Nephron (organoid): ENCODE measurements around the gene ZNF593OS.

ENCODE experiments used
- H3K27ac Mint-ChIP-seq, 3 experiments: 2 replicates each; pipeline ENCODE4 v1.8.0; 2020; ENCODE audit warnings: mixed read lengths in 3 of 3, mild to moderate bottlenecking in 2 of 3, moderate library complexity in 1 of 3
- H3K27me3 Mint-ChIP-seq: 2 replicates; pipeline ENCODE4 v1.8.0; 2021; ENCODE audit warnings: low read depth, mild to moderate bottlenecking, moderate library complexity, mixed read lengths
- H3K36me3 Mint-ChIP-seq: 2 replicates; pipeline ENCODE4 v1.8.0; 2020; ENCODE audit warnings: low read depth, mixed read lengths
- H3K4me1 Mint-ChIP-seq: 2 replicates; pipeline ENCODE4 v1.8.0; 2020; ENCODE audit warnings: mixed read lengths
- H3K4me3 Mint-ChIP-seq, 3 experiments: 2 replicates each; pipeline ENCODE4 v1.8.0; 2020; ENCODE audit warnings: mild to moderate bottlenecking in 3 of 3, mixed read lengths in 3 of 3, moderate library complexity in 2 of 3
- H3K9me3 Mint-ChIP-seq: 2 replicates; pipeline ENCODE4 v1.8.0; 2020; ENCODE audit warnings: mixed read lengths
- TF ChIP-seq, protein P1 (sequence below), 3 experiments: fragments of 200-600 bp; sonication (generic); IDR thresholded peaks; one replicate each; pipeline ENCODE4 v1.5.0; 2021; ENCODE audit warnings: antibody characterized with exemption in 3 of 3; ENCODE audit not compliant: unreplicated experiment in 3 of 3

The ZNF593OS gene

GRCh38 chr1:26159743-26160039, 11.9 kb downstream of the ZNF593OS start:
- Mint-ChIP-seq H3K27ac (peak overlapping the region; percentile 52 to 73 (median 60)), H3K27me3 (peaks cover 50% of the 10 kb centered on the region), H3K36me3 (no peaks in the 10 kb centered on the region), H3K4me3 (peak overlapping the region; percentile 77 to 79 (median 77)), H3K4me1 (peaks cover 46% of the 10 kb centered on the region), H3K9me3 (no peaks in the 10 kb centered on the region)
- TF ChIP-seq, protein P1, sequence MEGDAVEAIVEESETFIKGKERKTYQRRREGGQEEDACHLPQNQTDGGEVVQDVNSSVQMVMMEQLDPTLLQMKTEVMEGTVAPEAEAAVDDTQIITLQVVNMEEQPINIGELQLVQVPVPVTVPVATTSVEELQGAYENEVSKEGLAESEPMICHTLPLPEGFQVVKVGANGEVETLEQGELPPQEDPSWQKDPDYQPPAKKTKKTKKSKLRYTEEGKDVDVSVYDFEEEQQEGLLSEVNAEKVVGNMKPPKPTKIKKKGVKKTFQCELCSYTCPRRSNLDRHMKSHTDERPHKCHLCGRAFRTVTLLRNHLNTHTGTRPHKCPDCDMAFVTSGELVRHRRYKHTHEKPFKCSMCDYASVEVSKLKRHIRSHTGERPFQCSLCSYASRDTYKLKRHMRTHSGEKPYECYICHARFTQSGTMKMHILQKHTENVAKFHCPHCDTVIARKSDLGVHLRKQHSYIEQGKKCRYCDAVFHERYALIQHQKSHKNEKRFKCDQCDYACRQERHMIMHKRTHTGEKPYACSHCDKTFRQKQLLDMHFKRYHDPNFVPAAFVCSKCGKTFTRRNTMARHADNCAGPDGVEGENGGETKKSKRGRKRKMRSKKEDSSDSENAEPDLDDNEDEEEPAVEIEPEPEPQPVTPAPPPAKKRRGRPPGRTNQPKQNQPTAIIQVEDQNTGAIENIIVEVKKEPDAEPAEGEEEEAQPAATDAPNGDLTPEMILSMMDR (IDR thresholded peaks at IDR 0.05; ENCODE audit: unreplicated experiment in 3 of 3): no peak

DNA sequence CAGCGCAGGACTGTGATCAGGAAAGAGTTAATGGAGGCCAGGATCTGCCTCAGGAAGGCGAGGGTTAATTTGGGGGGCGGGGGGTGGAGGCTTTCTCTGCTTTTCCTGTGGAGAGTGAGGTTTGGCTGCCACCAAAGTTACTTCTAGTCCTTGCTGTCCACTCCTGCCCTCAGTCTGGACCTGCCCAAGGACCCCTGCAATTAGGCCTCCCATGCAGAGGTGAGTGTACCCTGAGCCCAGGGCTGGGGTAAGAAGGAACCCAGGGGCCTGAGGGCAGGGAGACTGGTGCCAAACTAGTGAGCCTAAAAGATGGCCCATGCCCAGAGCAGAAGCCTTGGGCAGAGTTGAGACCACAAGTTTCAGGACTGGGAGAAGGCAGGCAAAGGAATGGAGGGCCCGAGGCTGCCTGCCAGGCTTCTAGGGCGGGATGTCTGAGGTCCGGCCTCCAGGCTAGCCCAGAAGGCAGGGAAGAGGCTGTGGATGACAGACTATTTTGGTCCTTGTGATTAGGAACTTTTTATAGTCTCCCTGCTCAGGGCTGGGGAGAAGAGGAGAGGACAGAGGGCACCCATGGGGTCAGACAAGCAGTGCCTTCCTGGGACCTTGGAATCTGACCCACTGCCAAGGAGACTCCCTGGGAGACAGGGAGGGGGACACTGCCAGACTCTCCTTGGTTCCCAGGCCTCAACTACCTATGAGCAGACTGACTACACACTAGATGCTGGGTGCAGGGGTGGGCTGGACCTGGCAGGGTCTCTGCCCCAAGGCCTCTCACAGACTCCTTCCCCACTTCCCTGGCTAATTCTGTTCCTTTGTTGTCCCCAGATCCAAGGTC, 12.5 kb downstream of the ZNF593OS start, which contains the start of gene FAM110D:
FAM110D (plus strand) TSS at position 172 of the 835 bp plus-strand sequence. CDS start 2,213 bp downstream, outside the sequence.
- Mint-ChIP-seq H3K27ac (peak within 1 kb of the TSS; percentile 52 to 73 (median 60)), H3K9me3 (no peaks in the 10 kb centered on the region), H3K4me3 (peak within 1 kb of the TSS; percentile 77 to 79 (median 77)), H3K36me3 (no peaks in the 10 kb centered on the region), H3K4me1 (peaks cover 49% of the 10 kb centered on the region), H3K27me3 (peaks cover 49% of the 10 kb centered on the region)
- TF ChIP-seq, protein P1 (IDR thresholded peaks at IDR 0.05; ENCODE audit: unreplicated experiment in 3 of 3): no peak

- Mint-ChIP-seq H3K36me3 (no peaks in the 10 kb centered on the region), H3K4me1 (peaks cover 51% of the 10 kb centered on the region), H3K27ac (peak overlapping the region; percentile 52 to 73 (median 60)), H3K4me3 (peak overlapping the region; percentile 77 to 79 (median 77)), H3K9me3 (no peaks in the 10 kb centered on the region), H3K27me3 (peaks cover 55% of the 10 kb centered on the region)
- TF ChIP-seq, protein P1 (IDR thresholded peaks at IDR 0.05; ENCODE audit: unreplicated experiment in 3 of 3): no peak
These were observed 13.2 kb downstream of the ZNF593OS start for GRCh38 chr1:26158271-26158907.

- TF ChIP-seq, protein P1 (IDR thresholded peaks at IDR 0.05; ENCODE audit: unreplicated experiment in 3 of 3): no peak
- H3K36me3 Mint-ChIP-seq: no peaks in the 10 kb centered on the region
- H3K4me3 Mint-ChIP-seq: peak overlapping the region in 2 of 3 experiments; percentile 54 to 60
- peaks cover 46% of the 10 kb centered on the region for H3K4me1 Mint-ChIP-seq
- no peaks in the 10 kb centered on the region for H3K9me3 Mint-ChIP-seq
- peaks cover 54% of the 10 kb centered on the region for H3K27me3 Mint-ChIP-seq
- no peak overlapping the region for H3K27ac Mint-ChIP-seq
These were observed 15.2 kb downstream of the ZNF593OS start for GRCh38 chr1:26156285-26157038.

DNA sequence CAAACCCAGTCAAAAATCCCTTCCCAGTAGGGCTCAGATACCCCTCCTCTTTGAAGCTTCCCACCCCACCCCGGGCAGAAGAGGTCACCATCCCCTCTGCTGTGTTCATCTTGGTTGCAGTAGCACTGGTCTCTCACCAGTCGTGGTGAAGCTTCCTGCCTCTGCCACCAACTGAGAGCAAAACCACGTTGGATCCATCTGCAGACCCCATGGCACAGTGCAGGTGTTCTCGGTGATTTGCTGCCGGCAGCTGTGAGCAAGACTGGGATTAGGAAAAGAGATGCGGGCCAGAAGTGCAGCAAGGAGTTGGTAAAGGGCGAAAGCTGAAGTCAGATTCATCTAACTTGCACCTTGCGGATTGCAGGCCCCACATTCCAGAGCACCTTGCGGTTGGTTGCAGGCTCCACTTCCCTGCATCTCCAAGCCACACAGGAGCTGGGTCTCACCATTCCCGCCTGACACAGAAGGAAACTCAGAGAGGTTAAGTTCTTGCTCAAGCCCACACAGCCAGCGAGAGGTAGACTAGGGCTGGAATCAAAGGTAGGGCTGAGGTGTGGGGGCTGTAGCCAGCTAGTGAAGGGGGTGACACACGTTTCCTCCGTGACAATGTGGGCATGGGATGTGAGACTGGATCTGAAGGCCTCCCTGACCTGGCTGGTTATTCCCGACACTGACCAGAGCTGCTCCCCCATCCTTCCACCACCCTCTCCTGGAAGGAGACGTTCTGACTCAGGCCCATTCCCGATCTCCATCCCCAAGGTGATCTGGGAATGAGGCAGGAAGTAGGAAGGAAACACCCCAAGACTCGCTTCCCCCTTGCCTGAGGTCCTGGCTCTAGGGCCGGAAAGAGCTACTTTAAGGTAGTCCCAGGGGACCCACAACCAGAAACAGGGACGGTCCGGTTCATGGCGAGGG, 16.0 kb downstream of the ZNF593OS start:
- no peak overlapping the region for H3K27ac Mint-ChIP-seq
- H3K36me3 Mint-ChIP-seq: no peaks in the 10 kb centered on the region
- peaks cover 54% of the 10 kb centered on the region for H3K27me3 Mint-ChIP-seq
- H3K4me1 Mint-ChIP-seq: peaks cover 46% of the 10 kb centered on the region
- no peaks in the 10 kb centered on the region for H3K9me3 Mint-ChIP-seq
- peak overlapping the region in 1 of 3 experiments; percentile 54 for H3K4me3 Mint-ChIP-seq
- TF ChIP-seq, protein P1 (IDR thresholded peaks at IDR 0.05; ENCODE audit: unreplicated experiment in 3 of 3): no peak
